Stimulated activated CD8-positive, alpha-beta memory T cell treated with anti-CD3 and anti-CD28 coated beads, Interleukin-12 subunit alpha, Interleukin-12 subunit beta, amount 100 ng/mL, for 1 hour (primary cell): ENCODE measurements around the gene MME.
"Not testable (repeated sequence)": the region's sequence is repeated elsewhere in the genome, so short reads cannot be mapped to it uniquely, and the experiment has no call there.

Experiments used
- DNase-seq: peaks from one replicate; pipeline ENCODE4 v3.0.0-alpha.2; 2020; ENCODE audit warnings: low read depth

The MME gene

DNA sequence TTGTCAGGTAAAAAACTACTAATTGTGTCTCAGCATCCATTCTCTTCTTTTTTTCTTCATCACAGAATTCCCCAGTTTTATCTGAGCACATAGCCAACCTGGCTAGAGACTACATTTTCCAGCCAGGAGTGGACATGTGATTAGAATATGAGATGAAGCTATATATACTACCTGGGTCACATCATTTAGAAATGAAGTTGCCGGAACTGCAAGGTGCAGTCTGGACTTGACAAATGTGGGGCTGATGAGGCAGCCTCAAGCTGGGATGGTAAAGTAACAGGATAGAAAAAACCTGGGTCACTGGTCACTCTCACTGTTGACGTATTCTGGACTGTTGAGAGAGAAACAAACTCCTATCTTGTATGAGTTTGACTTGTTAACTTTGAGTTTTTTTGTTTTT is 113.7 kb downstream of the MME start:
- DNase-seq, result no peak

DNA sequence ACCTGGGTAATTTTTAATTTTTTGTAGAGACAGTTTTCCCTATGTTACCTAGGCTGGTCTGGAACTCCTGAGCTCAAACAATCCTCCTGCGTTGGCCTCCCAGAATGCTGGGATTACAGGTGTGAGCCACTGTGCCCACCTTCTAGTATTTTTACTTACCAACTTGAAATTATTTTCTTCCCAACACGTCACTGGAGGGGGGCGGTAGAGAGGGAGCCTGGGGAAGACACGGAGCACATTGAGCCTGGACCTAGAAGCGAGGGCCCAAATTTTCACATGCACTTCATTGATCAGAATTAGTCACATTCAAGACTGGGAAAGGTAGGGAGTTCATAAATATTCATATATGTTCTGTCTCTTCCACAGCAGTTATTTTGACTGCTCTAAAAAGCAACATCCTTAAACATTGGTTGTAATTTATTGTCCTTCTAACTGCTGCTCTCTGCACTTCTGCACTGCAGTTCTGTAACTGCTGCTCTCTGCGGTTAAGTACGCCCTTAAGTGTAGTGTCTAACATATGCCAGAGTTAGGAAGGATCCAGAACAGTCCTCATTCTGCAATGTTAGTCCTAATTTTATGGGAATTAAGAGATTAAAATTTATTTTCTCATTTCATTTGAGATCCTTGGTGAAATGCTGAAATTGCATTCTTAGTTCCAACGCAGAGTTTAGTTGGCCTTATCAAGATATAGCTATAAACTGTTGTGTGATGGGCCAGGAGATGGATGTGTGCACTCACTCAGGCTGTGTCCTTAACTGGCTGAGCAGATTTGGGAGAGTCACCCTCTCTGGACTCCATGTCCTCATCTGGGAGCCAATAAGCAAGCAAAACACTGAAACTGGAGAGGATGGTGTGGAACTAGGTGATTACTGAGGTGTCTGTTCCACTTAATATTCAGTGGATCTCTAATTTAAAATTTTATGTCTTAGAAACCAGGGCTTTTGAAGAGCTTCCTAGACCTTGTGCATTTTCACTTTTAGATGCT is 115.1 kb downstream of the MME start:
- DNase-seq, result no peak

DNA sequence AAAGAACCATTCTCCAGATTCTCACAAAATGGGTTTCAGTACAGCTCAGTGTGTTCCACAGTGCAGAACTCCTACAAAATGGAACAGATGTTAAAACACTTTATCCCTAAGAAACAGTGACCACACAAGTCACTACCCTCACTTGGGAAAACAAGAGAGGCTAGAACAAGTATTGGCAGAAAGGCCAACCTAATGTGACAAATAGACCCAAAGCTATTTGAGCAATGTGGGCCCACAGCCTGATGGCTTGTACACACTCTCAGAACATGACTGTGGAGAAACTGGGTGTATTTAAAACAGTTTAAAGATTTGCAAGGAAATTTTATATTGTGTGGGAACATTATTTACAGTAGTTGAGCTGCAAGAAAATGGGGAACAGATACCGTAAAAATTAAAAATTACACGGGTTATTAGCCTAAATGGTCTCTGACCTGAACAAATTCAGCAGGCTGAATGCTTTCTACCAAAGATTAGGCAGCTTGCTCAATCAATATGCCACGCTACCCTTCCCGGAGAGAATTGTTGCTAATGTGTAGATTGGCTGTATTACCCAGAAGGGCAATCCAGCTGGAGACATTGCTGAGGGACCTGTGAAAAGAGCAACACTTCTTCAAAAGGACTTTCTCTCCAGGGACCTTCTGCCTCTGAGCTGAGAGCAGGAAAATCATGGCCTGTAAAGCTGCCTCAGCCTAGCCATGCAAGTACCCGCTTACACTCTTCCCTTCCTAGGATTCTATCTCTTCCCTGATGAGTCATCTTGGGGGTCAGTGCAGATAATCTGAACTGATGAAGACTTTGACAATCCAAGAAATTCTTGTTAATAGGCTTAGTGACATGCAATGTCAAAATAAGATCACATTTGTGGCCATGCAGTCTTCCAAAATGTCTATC is 116.3 kb downstream of the MME start:
- no peak for DNase-seq

DNA sequence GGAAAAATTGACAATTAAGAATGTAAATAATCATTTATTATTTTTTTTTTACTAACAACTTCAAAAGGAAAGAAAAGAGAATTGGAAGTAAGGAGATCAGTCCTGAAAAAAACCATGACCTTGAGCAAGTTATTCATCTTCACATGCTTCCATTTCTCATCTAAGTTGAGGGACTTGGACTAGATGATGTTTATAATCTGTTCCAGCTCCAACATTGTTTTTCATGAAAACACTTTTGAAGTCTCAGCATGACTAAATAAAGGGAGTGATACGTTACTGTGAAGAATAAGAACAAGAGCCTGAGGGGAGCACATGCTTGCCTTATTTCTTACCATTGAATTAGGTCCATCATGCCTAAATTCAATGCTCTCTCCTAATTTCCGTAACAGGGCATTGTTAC is 117.7 kb downstream of the MME start:
- DNase-seq, result no peak

DNA sequence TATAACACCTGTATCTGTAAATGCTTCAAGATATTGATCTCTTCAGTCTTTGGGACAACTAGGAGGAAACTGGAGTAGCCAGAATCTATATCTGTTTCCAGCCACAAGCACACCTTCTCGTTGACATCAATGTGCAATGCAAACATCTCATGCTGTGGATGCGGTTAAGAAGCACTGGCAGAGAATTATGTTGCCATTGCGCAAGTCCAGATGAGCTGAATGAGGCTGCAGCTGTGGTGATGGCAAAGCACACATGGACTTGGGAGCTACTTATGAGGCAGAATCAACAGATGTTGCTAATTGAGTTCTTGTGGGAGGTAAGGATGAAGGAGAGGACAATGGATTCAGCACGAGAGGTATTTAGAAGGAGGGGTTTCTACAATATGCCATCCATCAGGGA is 122.5 kb downstream of the MME start:
- no peak for DNase-seq

DNA sequence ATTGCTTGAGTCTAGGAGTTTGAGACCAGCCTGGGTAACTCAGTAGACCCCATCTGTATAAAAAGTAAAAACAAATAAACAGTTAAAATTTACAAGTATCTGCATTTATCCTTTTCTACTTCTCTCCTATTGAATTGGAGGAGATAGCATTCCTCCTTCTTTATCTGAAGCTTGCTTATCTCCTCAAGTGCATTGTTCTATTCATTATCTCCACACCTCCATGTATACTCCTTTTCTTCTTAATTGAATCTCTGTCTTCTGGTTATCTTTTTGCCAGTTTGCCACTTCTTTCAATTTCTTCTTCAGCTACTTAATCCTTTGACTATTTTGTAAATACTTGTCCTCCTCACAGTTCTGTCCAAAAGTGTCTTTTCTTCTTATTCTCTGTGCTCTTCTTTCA is 124.7 kb downstream of the MME start:
- DNase-seq, result no peak

DNA sequence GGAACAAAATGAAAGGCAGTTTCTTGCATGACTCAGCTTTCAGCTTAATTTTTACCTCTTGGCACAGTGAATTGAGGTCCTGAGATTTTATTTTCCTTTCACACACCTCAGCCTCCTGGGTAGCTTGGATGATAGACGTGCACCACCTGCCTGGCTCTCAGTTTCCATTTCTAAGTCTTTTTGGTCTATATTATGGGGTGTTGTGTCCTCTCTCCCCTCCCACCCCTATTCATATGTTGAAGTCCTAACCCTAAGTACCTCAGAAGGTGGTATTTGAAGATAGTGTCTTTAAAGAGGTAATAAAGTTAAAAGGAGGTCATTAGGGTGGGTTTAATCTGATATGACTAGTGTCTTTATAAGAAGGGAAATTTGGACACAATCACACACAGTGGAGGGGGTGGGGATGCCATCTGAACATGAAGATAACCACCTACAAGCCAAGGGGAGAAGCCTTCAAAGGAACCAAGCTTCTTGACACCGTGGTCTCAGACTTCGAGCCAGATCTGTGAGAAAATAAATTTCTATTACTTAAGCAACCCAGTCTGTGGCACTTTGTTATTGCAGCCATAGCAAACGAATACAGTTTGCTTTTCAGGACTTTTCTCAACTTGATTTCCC is 128.2 kb downstream of the MME start:
- DNase-seq, result no peak

DNA sequence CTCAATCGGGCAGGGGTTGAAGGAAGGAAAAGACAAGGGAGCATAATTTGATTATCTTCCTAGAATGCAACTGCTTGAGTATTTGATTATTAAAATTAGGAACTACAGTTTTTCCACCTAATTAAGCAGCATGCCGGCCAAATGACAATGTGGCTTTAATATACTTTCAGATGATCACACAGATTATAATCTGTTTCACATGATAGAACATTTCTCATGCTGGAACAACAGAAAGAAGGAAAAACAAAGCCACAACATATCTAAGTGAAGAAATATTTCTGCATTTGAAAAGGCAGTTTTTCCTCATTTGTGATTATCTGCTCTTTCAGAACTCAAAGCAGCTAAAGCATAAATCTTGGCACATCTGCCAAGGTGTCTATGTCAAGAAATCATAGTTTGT is 130.6 kb downstream of the MME start:
- no peak for DNase-seq

DNA sequence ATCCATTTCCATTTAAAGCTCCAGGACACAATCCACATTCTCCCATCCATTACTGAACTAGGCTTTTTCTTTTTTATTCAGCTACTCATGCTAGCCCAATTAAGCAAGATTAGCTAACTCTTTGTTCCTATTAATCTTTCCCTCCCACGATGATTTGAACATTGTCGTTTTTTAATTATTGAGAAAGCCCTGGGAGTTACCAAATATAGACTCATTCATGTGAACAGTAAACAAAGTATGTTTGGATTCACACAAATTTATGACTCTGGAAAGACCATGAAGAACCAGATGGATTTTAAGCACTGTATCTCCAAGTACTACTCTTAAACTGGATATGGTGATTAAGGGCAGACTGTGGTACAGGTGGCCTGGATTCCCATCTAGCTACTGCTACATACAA is 131.1 kb downstream of the MME start:
- DNase-seq, result no peak

DNA sequence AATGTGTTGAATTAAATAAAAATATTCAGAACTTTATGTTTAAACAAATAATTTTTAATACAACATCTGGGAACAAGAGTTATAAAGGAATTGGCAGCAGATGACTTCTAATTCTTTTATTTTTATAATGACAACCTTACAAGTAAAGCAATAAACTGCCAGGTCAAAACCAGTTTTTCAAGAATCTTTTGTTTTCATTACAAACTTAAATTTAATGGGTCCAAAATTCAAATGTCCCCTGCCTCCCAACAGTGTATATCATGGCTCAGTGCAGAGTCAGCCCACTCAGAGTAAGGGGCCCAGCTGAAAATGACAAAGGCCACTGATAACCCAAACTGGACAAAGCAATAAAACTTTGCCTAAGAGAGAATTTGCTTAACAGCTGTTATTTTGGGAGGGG is 131.8 kb downstream of the MME start:
- DNase-seq, result no peak

DNA sequence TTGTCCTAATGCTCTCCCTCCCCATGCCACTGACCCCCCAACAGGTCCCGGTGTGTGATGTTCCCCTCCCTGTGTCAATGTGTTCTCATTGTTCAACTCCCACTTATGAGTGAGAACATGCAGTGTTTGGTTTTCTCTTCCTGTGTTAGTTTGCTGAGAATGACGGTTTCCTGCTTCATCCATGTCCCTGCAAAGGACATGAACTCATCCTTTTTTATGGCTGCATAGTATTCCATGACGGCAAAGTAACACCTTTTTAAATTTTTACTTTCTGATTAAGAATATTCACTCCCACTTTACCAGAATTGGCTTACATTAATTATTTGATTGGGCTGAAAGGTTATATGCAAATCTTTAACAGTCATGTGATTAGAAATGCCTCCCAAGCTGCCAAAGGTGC is 135.9 kb downstream of the MME start:
- DNase-seq, result not testable (repeated sequence)

DNA sequence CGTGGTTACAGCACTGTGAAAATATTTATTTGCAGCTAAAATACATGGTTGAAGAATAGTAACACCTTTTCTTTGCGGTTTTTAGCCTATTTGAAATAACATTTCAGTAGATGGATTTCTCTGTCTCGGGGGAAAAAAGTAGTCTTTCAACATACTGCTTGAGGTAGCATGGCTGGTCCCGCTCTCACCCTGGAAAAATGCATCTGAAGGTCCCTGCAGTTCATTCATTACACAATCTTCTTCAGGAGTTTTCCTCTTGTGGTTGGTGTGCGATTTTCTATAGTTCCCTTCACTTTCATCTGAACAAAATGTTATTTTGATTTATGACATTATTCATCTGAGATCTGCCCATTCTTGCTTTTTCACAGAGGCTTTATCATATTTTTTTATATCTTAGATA is 137.5 kb downstream of the MME start:
- no peak for DNase-seq

DNA sequence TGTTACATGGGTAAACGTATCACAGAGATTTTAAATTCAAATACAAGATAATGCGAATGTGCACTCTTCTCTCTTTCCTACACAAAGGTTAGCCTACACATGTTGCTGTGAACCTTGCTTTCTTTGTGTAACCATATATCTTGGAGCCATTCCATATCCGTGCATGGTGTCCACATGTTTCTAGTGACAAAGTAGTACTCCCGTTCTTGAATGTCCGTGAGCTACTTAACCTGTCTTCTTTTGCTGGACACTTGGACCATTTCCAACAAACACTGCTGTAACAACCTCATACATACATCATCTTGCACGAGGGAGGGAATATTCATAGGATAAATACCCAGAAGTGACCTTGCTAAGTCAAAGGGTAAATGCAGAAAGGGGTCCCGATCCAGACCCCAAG is 138.3 kb downstream of the MME start:
- no peak for DNase-seq

DNA sequence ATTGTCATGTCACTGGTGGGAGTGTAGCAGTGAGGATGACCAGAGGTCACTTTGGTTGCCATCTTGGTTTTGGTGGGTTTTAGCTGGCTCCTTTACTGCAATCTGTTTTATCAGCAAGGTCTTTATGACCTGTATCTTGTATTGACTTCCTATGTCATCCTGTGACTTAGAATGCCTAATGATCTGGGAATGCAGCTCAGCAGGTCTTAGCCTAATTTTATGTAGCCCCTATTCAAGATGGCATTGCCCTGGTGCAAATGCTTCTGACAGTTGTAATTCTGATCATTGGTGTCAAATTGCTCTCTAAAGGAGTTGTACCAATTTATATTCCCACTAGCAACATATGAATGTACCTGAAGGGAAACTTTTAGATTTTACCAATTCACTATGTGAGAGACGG is 139.0 kb downstream of the MME start:
- no peak for DNase-seq

DNA sequence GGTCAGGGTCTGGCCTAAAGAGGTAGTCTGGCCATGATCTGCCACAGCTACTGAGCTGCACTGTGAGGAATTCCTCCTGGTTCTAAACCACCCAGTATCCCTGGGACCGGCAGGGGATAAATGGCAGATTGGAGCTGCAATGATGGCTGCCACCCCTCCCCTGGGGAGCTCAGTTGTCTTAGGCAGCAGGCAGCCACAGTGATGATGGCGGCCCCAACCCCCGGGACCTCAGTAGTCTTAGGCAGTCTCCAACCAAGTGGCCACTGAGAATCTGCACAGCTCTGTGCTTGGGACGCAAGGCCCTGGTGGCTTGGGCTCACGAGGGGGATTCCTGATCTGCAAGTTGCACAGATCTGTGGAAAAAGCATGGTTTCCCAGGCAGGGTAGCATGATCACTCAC is 145.3 kb downstream of the MME start:
- DNase-seq, result no peak

DNA sequence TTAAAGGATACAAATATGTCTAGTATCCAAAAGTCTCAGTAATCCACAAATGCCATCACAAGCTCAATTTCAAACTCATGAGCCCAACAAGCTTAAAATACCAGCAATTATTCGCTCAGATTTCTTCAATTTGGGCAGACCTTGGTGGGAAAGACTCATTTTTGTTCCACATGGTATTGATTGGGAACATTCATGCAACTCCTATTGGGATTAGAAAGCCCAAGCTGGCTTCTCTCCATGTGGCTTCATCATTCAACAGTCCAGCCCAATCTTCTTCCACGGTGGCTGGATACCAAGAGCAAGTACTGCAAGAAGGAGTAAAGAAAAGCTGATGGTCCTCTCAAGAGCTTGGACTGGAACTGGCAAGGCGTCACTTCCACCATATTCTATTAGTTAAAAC is 147.0 kb downstream of the MME start:
- DNase-seq, result no peak

DNA sequence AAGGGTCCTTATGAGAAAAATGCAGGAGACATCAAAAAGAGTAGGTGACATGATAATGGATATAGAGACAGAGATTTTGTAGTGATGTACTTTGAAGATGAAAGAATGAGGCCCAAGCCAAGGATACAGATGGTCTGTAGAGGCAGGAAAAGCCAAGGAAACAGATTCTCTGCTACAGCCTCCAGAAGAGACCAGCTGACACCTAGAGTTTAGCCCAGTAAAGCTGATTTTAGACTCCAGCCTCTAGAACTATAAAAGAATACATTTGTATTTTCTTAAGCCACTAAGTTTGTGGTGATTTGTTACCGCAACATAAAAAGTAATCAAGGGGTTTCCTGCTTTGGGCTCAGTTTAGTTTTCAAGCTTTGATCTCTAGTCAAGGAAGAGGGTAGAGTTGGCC is 148.6 kb downstream of the MME start:
- DNase-seq, result no peak

DNA sequence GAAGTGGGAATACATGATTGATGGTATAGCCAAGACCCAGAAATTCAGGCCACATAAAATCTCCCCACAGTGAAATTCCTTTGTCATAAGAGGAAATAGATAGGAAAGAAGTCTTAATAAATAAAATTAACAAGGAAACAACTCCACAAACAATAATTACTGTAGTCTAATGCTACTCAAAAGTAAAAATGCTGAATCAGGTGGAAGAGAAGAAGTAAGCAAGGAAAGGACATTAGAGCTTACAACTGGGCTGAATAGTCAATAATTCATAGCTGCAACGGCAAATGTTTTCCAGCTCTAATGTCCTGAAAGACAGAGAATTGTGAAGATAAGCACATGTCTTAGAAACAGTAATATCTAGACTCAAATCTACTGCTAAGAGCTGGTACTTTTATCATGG is 149.0 kb downstream of the MME start:
- no peak for DNase-seq

DNA sequence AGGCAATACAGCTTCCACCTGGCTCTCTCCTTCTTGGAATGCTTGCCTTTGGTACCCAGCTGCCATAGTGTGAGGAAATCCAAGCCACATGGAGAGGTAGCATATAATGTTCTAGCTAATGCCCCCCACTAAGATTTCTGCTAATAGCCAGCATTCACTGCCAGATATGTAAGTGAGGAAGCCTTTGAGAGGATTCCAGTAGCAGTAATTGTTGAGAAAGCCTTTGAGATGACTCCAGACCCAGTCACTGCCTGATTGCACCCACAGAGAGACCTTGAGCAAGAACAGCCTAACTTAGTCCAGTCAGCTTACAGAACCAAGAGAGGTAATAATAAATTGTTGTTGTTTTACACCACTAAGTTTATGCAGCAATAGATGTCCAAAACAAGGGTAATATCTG is 150.3 kb downstream of the MME start:
- DNase-seq, result no peak

DNA sequence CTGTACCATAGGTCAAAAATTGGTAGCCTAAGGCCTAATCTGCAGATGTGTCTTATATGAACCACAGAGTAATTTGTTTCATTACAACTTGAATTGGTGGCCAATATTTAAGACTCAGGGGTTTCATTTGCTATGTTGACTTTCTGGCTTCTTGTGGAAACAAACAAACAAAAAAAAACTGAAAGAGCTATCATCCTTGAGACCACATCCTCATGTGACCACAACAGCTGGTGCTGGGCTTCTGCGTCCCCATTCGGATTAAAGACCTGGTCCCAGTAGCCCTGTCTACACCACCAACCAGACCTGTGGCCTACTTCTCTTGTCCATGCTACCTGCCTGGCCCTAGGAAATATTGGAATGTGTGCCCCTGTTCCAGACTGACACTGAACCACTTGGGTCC is 151.7 kb downstream of the MME start:
- DNase-seq, result no peak

DNA sequence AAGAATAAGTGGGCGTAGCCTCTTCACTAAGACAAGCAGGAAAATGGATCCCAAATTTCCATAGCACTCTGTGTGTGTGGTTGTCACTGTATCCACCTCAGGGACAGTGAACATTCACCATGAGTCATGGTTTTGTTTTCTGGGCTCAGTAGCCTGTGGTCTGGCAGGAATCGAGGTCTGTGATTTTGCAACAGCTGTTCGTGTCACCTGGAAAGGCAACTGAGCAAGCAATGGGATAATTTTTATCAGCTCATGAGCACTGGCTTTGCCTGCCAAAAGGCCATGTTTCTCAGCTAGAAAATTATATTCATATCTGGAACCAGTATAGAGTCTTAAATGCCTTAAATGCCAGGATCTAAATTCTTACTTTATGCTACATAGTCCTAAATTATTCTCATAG is 152.5 kb downstream of the MME start:
- no peak for DNase-seq

DNA sequence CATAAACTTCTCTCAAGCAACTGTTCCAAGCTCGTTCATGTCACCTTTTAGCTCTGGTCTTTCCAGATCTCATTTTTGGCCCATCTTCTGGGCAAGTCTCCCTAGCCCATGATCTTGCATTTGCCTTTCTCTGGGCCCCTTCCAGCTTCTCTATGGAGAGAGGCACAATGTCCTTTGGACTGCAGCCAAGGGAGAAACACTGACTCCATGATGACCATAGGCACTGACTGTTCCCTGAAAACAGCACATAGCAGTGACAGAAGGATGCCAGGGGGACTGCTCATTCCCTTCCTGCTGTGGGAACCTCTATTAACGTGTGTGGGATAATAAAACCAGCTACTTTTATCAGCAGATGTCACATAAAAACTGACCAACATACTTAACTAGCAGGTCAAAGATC is 153.1 kb downstream of the MME start:
- DNase-seq, result no peak
